Smooth muscle cell (in vitro differentiated cells): ENCODE measurements around the gene FTO. TPM values are rescaled to one million over a fixed set of nuclear protein-coding genes. Genes with fewer than 3 reads are reported as not detected.
"Not testable (repeated sequence)": the region's sequence is repeated elsewhere in the genome, so short reads cannot be mapped to it uniquely, and the experiment has no call there.

Experiments
- DNase-seq: peaks from one replicate; lab custom pipeline; 2025; ENCODE audit not compliant: unreplicated experiment; lab: John Stamatoyannopoulos, UW
- H2AFZ ChIP-seq: fragments of 200-600 bp; sonication (generic); 2 replicates; pipeline ENCODE4 v1.6.0; 2016; ENCODE audit warnings: antibody characterized with exemption, low read depth, mild to moderate bottlenecking
- H3F3A ChIP-seq: fragments of 200-600 bp; sonication (generic); 2 replicates; pipeline ENCODE4 v1.6.0; 2017; ENCODE audit warnings: antibody characterized with exemption, low read depth
- H3K27ac ChIP-seq: fragments of 200-600 bp; sonication (generic); 2 replicates; pipeline ENCODE4 v1.5.1; 2016; ENCODE audit warnings: low read depth, mild to moderate bottlenecking
- H3K27me3 ChIP-seq: fragments of 200-600 bp; sonication (generic); 2 replicates; pipeline ENCODE4 v1.6.1; 2016; ENCODE audit warnings: low read depth, mild to moderate bottlenecking
- H3K36me3 ChIP-seq: fragments of 200-600 bp; sonication (generic); 2 replicates; pipeline ENCODE4 v1.5.1; 2016; ENCODE audit warnings: low read depth
- H3K4me1 ChIP-seq: fragments of 200-600 bp; sonication (generic); 2 replicates; pipeline ENCODE4 v1.5.1; 2016; ENCODE audit warnings: low read depth
- H3K4me2 ChIP-seq: fragments of 200-600 bp; sonication (generic); 2 replicates; pipeline ENCODE4 v1.6.0; 2016; ENCODE audit warnings: mild to moderate bottlenecking
- H3K4me3 ChIP-seq: fragments of 200-600 bp; sonication (generic); 2 replicates; pipeline ENCODE4 v1.5.1; 2016; ENCODE audit warnings: mild to moderate bottlenecking
- H3K79me2 ChIP-seq: fragments of 200-600 bp; sonication (generic); 2 replicates; pipeline ENCODE4 v1.6.0; 2016; ENCODE audit warnings: low read depth, mild to moderate bottlenecking
- H3K9ac ChIP-seq: fragments of 200-600 bp; sonication (generic); 2 replicates; pipeline ENCODE4 v1.6.0; 2016; ENCODE audit warnings: low read depth
- H3K9me3 ChIP-seq: fragments of 200-600 bp; sonication (generic); replicated peaks from 2 replicates; pipeline ENCODE4 v1.5.1; 2016; ENCODE audit warnings: low read depth
- H4K20me1 ChIP-seq: fragments of 200-600 bp; sonication (generic); 2 replicates; pipeline ENCODE4 v1.6.0; 2016; ENCODE audit warnings: low read depth
- WGBS: methylation state at CpG from one replicate; pipeline ENCODE4 v1.1.7; 2016; ENCODE audit warnings: low lambda C conversion rate; 5-methylcytosine and 5-hydroxymethylcytosine counted together
- polyA plus RNA-seq: library from polyadenylated mRNA; unstranded; fragments of >200 nt; fragmentation: Nextera tagmentation; extraction: Ambion mirVana; gene quantifications from 2 replicates; pipeline ENCODE4 v1.2.1, GENCODE V29; 2016
- total RNA-seq: library from RNA; depleted of rRNA; stranded (reverse); fragments of >200 nt; gene quantifications from 2 replicates; pipeline ENCODE4 v1.2.3, GENCODE V29; 2014
- TF ChIP-seq, protein P1 (sequence below): fragments of 200-600 bp; sonication (generic); IDR thresholded peaks from 2 replicates; pipeline ENCODE4 v1.5.1; 2017; ENCODE audit warnings: borderline replicate concordance, mild to moderate bottlenecking, antibody characterized with exemption; ENCODE audit not compliant: insufficient read depth, poor library complexity, severe bottlenecking

FTO gene
- total and polyA plus RNA-seq, 2 experiments from 2014 or later, result 81.1 to 89.9 TPM

DNA sequence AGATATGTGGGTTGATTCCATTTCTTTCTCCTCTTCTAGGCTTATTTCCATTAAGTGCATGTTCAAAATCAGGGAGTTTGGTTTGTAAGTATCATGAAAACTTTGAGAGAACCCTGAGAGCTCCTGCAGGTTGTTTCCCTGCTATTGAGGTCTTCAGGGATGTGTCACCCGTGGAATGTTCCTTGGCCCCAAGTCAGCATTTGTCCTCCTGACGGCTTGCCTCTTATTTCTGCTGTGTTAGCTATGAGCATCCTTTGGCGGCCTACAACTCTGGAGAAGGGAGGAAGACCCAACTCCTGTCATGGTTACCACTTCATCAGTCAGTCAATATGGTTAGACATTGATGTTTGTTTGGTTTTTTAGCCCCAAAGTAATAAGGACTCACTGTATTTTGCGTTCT is 180.8 kb downstream of the FTO start:
- Histone ChIP-seq H3K9me3 (no peaks in the 10 kb centered on the region), H3F3A (no peaks in the 10 kb centered on the region), H2AFZ (no peak overlapping the region), H4K20me1 (no peaks in the 10 kb centered on the region), H3K4me2 (no peak overlapping the region), H3K4me1 (peaks cover 7% of the 10 kb centered on the region), H3K27ac (no peak overlapping the region), H3K4me3 (no peak overlapping the region), H3K36me3 (peaks cover 4% of the 10 kb centered on the region), H3K27me3 (no peaks in the 10 kb centered on the region), H3K79me2 (no peaks in the 10 kb centered on the region), H3K9ac (no peak overlapping the region)
- TF ChIP-seq, protein P1, sequence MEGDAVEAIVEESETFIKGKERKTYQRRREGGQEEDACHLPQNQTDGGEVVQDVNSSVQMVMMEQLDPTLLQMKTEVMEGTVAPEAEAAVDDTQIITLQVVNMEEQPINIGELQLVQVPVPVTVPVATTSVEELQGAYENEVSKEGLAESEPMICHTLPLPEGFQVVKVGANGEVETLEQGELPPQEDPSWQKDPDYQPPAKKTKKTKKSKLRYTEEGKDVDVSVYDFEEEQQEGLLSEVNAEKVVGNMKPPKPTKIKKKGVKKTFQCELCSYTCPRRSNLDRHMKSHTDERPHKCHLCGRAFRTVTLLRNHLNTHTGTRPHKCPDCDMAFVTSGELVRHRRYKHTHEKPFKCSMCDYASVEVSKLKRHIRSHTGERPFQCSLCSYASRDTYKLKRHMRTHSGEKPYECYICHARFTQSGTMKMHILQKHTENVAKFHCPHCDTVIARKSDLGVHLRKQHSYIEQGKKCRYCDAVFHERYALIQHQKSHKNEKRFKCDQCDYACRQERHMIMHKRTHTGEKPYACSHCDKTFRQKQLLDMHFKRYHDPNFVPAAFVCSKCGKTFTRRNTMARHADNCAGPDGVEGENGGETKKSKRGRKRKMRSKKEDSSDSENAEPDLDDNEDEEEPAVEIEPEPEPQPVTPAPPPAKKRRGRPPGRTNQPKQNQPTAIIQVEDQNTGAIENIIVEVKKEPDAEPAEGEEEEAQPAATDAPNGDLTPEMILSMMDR, result no peak
- DNase-seq, result no peak
- 97% methylated on average over 4 of the region's 4 CpGs for WGBS

DNA sequence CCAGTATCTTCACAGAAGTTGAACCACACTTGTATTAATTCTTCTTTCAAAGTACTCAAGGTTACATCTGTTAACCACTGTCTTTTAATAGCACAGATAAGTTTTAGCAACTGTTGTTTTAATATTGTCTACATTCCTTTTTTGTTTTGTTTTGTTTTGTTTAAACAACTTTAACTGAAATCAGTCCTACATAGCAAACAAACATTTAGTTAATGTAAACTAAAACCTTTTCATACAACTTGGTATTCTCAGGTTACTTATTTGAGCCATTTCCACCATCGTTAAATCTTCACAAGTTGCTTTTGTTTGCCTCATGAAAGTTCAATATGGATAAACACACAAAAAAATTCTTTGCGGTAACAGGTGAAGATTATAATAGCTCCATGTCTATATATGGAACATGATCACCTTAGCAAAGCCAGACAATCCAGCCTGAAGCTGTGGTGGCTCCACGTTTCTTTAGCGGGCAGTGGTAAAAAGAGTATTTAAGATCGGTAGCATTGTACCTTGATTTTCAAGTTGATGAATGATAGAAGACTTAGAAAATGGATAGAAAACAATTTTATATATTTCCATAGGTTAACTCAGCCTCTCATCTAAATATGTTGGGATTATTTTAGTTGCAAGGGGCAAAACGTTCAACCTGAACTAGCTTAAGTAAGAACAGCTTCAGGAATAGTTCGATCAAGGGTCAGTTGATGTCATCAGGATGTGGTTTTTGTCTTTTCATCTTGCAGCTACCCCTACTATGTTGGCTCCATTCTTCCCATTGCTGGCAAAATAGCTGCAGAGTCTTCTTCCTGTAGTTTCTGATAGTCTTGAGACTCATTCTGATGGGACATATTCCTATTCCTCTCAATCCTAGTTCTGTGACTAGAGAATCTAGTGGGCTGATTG is 182.8 kb downstream of the FTO start:
- WGBS, result 96% methylated on average over 7 of the region's 7 CpGs
- no peak for DNase-seq
- Histone ChIP-seq H4K20me1 (no peaks in the 10 kb centered on the region), H3K4me2 (no peak overlapping the region), H3K36me3 (peaks cover 4% of the 10 kb centered on the region), H3F3A (peaks cover 6% of the 10 kb centered on the region), H3K79me2 (no peaks in the 10 kb centered on the region), H3K4me3 (no peak overlapping the region), H3K9me3 (no peaks in the 10 kb centered on the region), H3K4me1 (peaks cover 4% of the 10 kb centered on the region), H3K9ac (no peak overlapping the region), H2AFZ (no peak overlapping the region), H3K27ac (no peak overlapping the region), H3K27me3 (no peaks in the 10 kb centered on the region)
- TF ChIP-seq, protein P1, result no peak

DNA sequence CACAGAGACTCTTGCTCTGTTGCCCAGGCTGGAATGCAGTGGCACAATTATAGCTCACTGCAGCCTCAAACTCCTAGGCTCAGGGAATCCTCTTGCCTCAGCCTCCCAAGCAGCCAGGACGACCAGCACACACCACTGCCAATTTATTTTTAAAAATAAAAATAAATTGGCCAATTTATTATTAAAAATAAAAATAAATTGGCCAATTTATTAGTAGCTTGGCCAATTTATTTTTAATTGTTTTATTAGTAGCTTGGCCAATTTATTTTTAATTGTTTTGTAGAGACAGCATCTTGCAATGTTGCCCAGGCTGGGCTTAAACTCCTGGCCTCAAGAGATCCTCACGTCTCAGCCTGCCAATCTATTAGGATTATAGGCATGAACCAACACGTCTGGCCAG is 184.3 kb downstream of the FTO start:
- Histone ChIP-seq H3K9ac (no peak overlapping the region), H3K27me3 (no peaks in the 10 kb centered on the region), H3K4me1 (peaks cover 11% of the 10 kb centered on the region), H2AFZ (no peak overlapping the region), H3K4me2 (no peak overlapping the region), H3K36me3 (peaks cover 4% of the 10 kb centered on the region), H3K79me2 (no peaks in the 10 kb centered on the region), H3K27ac (no peak overlapping the region), H4K20me1 (no peaks in the 10 kb centered on the region), H3K9me3 (no peaks in the 10 kb centered on the region), H3F3A (peaks cover 17% of the 10 kb centered on the region), H3K4me3 (no peak overlapping the region)
- TF ChIP-seq, protein P1, result no peak
- WGBS, result 84% methylated on average over 3 of the region's 3 CpGs
- no peak for DNase-seq

DNA sequence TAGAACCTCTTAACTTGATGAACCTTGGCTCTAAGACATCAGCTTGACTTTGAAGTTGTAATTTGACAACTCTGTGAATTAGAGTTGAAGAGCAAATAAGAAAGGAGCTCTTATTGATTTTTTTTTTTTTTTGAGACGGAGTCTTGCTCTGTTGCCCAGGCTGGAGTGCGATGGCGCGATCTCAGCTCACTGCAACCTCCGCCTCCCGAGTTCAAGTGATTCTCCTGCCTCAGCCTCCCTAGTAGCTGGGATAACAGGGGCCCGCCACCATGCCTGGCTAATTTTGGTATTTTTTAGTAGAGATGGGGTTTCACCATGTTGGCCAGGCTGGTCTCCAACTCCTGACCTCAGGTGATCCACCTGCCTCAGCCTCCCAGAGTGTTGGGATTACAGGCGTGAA is 186.9 kb downstream of the FTO start:
- H4K20me1 ChIP-seq, H3K9ac ChIP-seq, H3K27ac ChIP-seq, H3K9me3 ChIP-seq, H3K4me2 ChIP-seq, H3K27me3 ChIP-seq, H2AFZ ChIP-seq, H3K36me3 ChIP-seq, H3K4me3 ChIP-seq, DNase-seq, H3K79me2 ChIP-seq: not testable (repeated sequence)
- peaks cover 38% of the 10 kb centered on the region for H3K4me1 ChIP-seq
- peaks cover 27% of the 10 kb centered on the region for H3F3A ChIP-seq
- 98% methylated on average over 8 of the region's 8 CpGs for WGBS
